WTC11 (cell line): ENCODE measurements around the gene MACROD2. TPM values are rescaled to one million over a fixed set of nuclear protein-coding genes. Genes with fewer than 3 reads are reported as not detected.

Experiments
- ATAC-seq: fragments of 200-7000 bp; cut with Tn5 transposase; 2 replicates; pipeline ENCODE4 v1.10.0; 2021; ENCODE audit warnings: mild to moderate bottlenecking, moderate library complexity
- CTCF ChIA-PET: fragments of 300-600 bp; sonication (Branson Sonifier 250); formaldehyde crosslinking; loops from one replicate; lab custom pipeline; 2021; ENCODE audit warnings: antibody characterized with exemption; lab: Charles Lee
- POLR2A ChIA-PET: fragments of 350-600 bp; sonication (Branson Sonifier 250); formaldehyde crosslinking; loops from one replicate; lab custom pipeline; 2021; ENCODE audit warnings: antibody characterized with exemption; lab: Charles Lee
- DNase-seq: peaks from one replicate; pipeline ENCODE4 v3.0.0; 2021; ENCODE audit warnings: low spot score
- H3K27ac Mint-ChIP-seq: 2 replicates; pipeline ENCODE4 v1.8.0; 2021; ENCODE audit warnings: mixed read lengths
- H3K27me3 Mint-ChIP-seq: 2 replicates; pipeline ENCODE4 v1.8.0; 2021; ENCODE audit warnings: low read depth, mild to moderate bottlenecking, moderate library complexity, mixed read lengths
- H3K36me3 Mint-ChIP-seq: 2 replicates; pipeline ENCODE4 v1.8.0; 2021; ENCODE audit warnings: mixed read lengths
- H3K4me1 Mint-ChIP-seq: 2 replicates; pipeline ENCODE4 v1.8.0; 2022; ENCODE audit warnings: mixed read lengths
- H3K4me3 Mint-ChIP-seq: 2 replicates; pipeline ENCODE4 v1.8.0; 2021; ENCODE audit warnings: mild to moderate bottlenecking, moderate library complexity, mixed read lengths
- H3K9me3 Mint-ChIP-seq: 2 replicates; pipeline ENCODE4 v1.8.0; 2021; ENCODE audit warnings: mixed read lengths
- ATF1 ChIP-seq: sonication (generic); formaldehyde crosslinking; IDR thresholded peaks from 2 replicates; pipeline ENCODE4 v1.8.1; 2023; ENCODE audit warnings: mild to moderate bottlenecking, moderate library complexity, missing genetic modification reagents
- ATF3 ChIP-seq: sonication (generic); formaldehyde crosslinking; conservative IDR thresholded peaks from 2 replicates; pipeline ENCODE4 v1.8.1; 2022; ENCODE audit warnings: mild to moderate bottlenecking, missing genetic modification reagents
- CBFB ChIP-seq: sonication (generic); formaldehyde crosslinking; IDR thresholded peaks from 2 replicates; pipeline ENCODE4 v1.8.1; 2022; ENCODE audit warnings: mild to moderate bottlenecking, low read depth, missing genetic modification reagents
- MXD4 ChIP-seq: fragments of 250-450 bp; sonication (Bioruptor Pico); IDR thresholded peaks from 2 replicates; pipeline ENCODE4 v1.8.0; 2021; ENCODE audit warnings: mild to moderate bottlenecking, moderate library complexity, borderline replicate concordance
- NFATC4 ChIP-seq: fragments of 250-450 bp; sonication (Bioruptor Pico); IDR thresholded peaks from 2 replicates; pipeline ENCODE4 v1.9.0; 2021; ENCODE audit warnings: mild to moderate bottlenecking
- SMAD3 ChIP-seq: sonication (generic); formaldehyde crosslinking; IDR thresholded peaks from 2 replicates; pipeline ENCODE4 v1.8.0; 2022; ENCODE audit warnings: missing genetic modification reagents, mild to moderate bottlenecking, borderline replicate concordance
- TEAD4 ChIP-seq: sonication (generic); formaldehyde crosslinking; IDR thresholded peaks from 2 replicates; pipeline ENCODE4 v1.8.0; 2022; ENCODE audit warnings: mild to moderate bottlenecking, missing genetic modification reagents
- ZNF138 ChIP-seq: sonication (generic); formaldehyde crosslinking; conservative IDR thresholded peaks from 2 replicates; pipeline ENCODE4 v1.8.1; 2022; ENCODE audit warnings: mild to moderate bottlenecking, moderate library complexity, missing genetic modification reagents
- ZNF232 ChIP-seq: sonication (generic); formaldehyde crosslinking; IDR thresholded peaks from 2 replicates; pipeline ENCODE4 v1.8.0; 2022; ENCODE audit warnings: mild to moderate bottlenecking, missing genetic modification reagents
- ZNF396 ChIP-seq: fragments of 250-450 bp; sonication (Bioruptor Pico); IDR thresholded peaks from 2 replicates; pipeline ENCODE4 v1.8.0; 2021; ENCODE audit warnings: mild to moderate bottlenecking, moderate library complexity, borderline replicate concordance
- total RNA-seq: library from RNA; stranded (reverse); gene quantifications from 3 replicates; pipeline ENCODE4 v1.2.3, GENCODE V29; 2021
- TF ChIP-seq, protein P1 (sequence below): fragments of 250-450 bp; sonication (Bioruptor Pico); IDR thresholded peaks from 2 replicates; pipeline ENCODE4 v1.9.0; 2021; ENCODE audit warnings: mild to moderate bottlenecking
- TF ChIP-seq, protein P2 (sequence below): sonication (generic); formaldehyde crosslinking; IDR thresholded peaks from 2 replicates; pipeline ENCODE4 v1.8.0; 2022; ENCODE audit warnings: missing genetic modification reagents
- TF ChIP-seq, protein P3 (sequence below): sonication (generic); formaldehyde crosslinking; IDR thresholded peaks from 2 replicates; pipeline ENCODE4 v1.8.1; 2023; ENCODE audit warnings: mild to moderate bottlenecking, missing genetic modification reagents, borderline replicate concordance
- TF ChIP-seq, protein P4 (sequence below): fragments of 200-600 bp; IDR thresholded peaks from 2 replicates; pipeline ENCODE4 v1.8.0; 2022; ENCODE audit warnings: antibody characterized with exemption

The MACROD2 gene
- total RNA-seq, 1 experiment from 2014 or later, result 4.1 TPM

- no peak for TF ChIP-seq CBFB (CRISPR knock-in tag)
- TF ChIP-seq ATF3 (CRISPR knock-in tag), result no peak
- no peak for TF ChIP-seq ZNF232 (CRISPR knock-in tag)
- TF ChIP-seq, protein P1, sequence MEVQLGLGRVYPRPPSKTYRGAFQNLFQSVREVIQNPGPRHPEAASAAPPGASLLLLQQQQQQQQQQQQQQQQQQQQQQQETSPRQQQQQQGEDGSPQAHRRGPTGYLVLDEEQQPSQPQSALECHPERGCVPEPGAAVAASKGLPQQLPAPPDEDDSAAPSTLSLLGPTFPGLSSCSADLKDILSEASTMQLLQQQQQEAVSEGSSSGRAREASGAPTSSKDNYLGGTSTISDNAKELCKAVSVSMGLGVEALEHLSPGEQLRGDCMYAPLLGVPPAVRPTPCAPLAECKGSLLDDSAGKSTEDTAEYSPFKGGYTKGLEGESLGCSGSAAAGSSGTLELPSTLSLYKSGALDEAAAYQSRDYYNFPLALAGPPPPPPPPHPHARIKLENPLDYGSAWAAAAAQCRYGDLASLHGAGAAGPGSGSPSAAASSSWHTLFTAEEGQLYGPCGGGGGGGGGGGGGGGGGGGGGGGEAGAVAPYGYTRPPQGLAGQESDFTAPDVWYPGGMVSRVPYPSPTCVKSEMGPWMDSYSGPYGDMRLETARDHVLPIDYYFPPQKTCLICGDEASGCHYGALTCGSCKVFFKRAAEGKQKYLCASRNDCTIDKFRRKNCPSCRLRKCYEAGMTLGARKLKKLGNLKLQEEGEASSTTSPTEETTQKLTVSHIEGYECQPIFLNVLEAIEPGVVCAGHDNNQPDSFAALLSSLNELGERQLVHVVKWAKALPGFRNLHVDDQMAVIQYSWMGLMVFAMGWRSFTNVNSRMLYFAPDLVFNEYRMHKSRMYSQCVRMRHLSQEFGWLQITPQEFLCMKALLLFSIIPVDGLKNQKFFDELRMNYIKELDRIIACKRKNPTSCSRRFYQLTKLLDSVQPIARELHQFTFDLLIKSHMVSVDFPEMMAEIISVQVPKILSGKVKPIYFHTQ, result no peak
Measured at GRCh38 chr20:15603506-15603905, 1608.2 kb downstream of the MACROD2 start (continued).

DNA sequence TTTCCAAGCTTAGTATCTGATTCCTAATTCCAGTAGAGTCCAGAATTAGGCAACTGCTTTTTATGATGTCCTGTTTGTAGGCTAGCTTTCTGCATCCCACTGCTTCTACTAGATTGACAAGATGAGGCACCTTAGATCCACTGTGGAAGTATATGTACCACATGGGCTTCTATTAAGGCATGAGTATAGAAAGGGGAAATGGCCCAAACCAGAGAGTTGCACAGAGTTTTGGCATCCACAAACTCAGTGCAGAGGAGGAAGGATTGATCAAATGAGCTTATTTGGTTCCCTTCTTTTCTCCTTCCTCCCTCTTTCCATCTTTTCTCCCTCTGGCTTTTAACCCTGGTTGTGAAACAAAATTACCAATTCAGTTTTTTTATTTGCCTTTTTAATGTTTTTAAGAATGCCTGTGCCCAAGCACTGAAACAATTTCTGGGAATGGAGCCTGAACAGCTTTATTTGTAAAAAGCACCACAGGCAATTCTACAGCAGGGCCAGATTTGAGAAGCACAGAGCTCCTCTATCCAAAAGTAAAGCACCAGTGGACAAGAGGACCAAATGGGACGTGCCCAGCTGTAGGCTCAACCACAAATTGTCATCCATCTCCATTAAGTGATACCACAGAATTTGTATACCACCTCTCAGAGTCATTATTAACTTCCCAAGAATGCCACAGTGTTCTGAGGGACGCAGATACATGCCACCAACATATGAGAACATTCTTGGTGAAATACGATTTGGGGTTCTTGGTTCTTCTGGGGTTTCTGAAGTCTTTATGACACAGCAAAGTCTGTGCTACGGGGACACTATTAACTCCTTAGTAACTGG is 1608.9 kb downstream of the MACROD2 start:
- Mint-ChIP-seq H3K9me3 (peaks cover 4% of the 10 kb centered on the region; the same call in 1 of the 2 replicates), H3K4me3 (no peak overlapping the region), H3K27me3 (no peaks in the 10 kb centered on the region), H3K36me3 (no peaks in the 10 kb centered on the region), H3K27ac (no peak overlapping the region), H3K4me1 (no peaks in the 10 kb centered on the region)
- ATAC-seq (no peak), DNase-seq (no peak)
- ChIA-PET POLR2A (no interaction called here), CTCF (interaction anchor here (1.2 kb wide), 1 partner anchor 12 kb away, joined by 3 read pairs; no protein-coding TSS in a partner anchor)
- TF ChIP-seq MXD4 (CRISPR knock-in tag) (no peak), ATF1 (CRISPR knock-in tag) (no peak), ATF3 (CRISPR knock-in tag) (no peak), ZNF138 (CRISPR knock-in tag) (no peak), TEAD4 (CRISPR knock-in tag) (no peak), SMAD3 (CRISPR knock-in tag) (no peak), NFATC4 (no peak), ZNF396 (CRISPR knock-in tag) (no peak)
- TF ChIP-seq, protein P1, result no peak
- TF ChIP-seq, protein P2, sequence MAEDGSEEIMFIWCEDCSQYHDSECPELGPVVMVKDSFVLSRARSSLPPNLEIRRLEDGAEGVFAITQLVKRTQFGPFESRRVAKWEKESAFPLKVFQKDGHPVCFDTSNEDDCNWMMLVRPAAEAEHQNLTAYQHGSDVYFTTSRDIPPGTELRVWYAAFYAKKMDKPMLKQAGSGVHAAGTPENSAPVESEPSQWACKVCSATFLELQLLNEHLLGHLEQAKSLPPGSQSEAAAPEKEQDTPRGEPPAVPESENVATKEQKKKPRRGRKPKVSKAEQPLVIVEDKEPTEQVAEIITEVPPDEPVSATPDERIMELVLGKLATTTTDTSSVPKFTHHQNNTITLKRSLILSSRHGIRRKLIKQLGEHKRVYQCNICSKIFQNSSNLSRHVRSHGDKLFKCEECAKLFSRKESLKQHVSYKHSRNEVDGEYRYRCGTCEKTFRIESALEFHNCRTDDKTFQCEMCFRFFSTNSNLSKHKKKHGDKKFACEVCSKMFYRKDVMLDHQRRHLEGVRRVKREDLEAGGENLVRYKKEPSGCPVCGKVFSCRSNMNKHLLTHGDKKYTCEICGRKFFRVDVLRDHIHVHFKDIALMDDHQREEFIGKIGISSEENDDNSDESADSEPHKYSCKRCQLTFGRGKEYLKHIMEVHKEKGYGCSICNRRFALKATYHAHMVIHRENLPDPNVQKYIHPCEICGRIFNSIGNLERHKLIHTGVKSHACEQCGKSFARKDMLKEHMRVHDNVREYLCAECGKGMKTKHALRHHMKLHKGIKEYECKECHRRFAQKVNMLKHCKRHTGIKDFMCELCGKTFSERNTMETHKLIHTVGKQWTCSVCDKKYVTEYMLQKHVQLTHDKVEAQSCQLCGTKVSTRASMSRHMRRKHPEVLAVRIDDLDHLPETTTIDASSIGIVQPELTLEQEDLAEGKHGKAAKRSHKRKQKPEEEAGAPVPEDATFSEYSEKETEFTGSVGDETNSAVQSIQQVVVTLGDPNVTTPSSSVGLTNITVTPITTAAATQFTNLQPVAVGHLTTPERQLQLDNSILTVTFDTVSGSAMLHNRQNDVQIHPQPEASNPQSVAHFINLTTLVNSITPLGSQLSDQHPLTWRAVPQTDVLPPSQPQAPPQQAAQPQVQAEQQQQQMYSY (CRISPR knock-in tag), result no peak
- TF ChIP-seq, protein P3, sequence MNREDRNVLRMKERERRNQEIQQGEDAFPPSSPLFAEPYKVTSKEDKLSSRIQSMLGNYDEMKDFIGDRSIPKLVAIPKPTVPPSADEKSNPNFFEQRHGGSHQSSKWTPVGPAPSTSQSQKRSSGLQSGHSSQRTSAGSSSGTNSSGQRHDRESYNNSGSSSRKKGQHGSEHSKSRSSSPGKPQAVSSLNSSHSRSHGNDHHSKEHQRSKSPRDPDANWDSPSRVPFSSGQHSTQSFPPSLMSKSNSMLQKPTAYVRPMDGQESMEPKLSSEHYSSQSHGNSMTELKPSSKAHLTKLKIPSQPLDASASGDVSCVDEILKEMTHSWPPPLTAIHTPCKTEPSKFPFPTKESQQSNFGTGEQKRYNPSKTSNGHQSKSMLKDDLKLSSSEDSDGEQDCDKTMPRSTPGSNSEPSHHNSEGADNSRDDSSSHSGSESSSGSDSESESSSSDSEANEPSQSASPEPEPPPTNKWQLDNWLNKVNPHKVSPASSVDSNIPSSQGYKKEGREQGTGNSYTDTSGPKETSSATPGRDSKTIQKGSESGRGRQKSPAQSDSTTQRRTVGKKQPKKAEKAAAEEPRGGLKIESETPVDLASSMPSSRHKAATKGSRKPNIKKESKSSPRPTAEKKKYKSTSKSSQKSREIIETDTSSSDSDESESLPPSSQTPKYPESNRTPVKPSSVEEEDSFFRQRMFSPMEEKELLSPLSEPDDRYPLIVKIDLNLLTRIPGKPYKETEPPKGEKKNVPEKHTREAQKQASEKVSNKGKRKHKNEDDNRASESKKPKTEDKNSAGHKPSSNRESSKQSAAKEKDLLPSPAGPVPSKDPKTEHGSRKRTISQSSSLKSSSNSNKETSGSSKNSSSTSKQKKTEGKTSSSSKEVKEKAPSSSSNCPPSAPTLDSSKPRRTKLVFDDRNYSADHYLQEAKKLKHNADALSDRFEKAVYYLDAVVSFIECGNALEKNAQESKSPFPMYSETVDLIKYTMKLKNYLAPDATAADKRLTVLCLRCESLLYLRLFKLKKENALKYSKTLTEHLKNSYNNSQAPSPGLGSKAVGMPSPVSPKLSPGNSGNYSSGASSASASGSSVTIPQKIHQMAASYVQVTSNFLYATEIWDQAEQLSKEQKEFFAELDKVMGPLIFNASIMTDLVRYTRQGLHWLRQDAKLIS (CRISPR knock-in tag), result no peak
- TF ChIP-seq, protein P4, sequence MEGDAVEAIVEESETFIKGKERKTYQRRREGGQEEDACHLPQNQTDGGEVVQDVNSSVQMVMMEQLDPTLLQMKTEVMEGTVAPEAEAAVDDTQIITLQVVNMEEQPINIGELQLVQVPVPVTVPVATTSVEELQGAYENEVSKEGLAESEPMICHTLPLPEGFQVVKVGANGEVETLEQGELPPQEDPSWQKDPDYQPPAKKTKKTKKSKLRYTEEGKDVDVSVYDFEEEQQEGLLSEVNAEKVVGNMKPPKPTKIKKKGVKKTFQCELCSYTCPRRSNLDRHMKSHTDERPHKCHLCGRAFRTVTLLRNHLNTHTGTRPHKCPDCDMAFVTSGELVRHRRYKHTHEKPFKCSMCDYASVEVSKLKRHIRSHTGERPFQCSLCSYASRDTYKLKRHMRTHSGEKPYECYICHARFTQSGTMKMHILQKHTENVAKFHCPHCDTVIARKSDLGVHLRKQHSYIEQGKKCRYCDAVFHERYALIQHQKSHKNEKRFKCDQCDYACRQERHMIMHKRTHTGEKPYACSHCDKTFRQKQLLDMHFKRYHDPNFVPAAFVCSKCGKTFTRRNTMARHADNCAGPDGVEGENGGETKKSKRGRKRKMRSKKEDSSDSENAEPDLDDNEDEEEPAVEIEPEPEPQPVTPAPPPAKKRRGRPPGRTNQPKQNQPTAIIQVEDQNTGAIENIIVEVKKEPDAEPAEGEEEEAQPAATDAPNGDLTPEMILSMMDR, result no peak
